Stimulated activated effector memory CD8-positive, alpha-beta T cell treated with anti-CD3 and anti-CD28 coated beads, Interleukin-12 subunit alpha, Interleukin-12 subunit beta, amount 100 ng/mL, for 72 hours (primary cell): ENCODE results near the gene NEK6.

Source experiments
- ATAC-seq: fragments of 150-1000 bp; cut with Tn5 transposase; 2 replicates; pipeline ENCODE4 v1.10.0; 2021
- DNase-seq, 2 donors: peaks; one replicate each; pipeline ENCODE4 v3.0.0; 2021 to 2022; ENCODE audit warnings: low spot score in 2 of 2
- H3K27ac Mint-ChIP-seq: one replicate; pipeline ENCODE4 v1.8.0; 2022; ENCODE audit warnings: mild to moderate bottlenecking, mixed read lengths
- H3K36me3 Mint-ChIP-seq: one replicate; pipeline ENCODE4 v1.8.0; 2022; ENCODE audit warnings: mild to moderate bottlenecking, mixed read lengths
- H3K4me1 Mint-ChIP-seq: one replicate; pipeline ENCODE4 v1.8.0; 2022; ENCODE audit warnings: mixed read lengths
- H3K4me3 Mint-ChIP-seq: one replicate; pipeline ENCODE4 v1.8.0; 2022; ENCODE audit warnings: mild to moderate bottlenecking, mixed read lengths
- H3K9me3 Mint-ChIP-seq: one replicate; pipeline ENCODE4 v1.8.0; 2022; ENCODE audit warnings: mixed read lengths

The NEK6 gene

GRCh38 chr9:124357721-124358361 lies 100.1 kb downstream of the NEK6 start:
- peaks cover 37% of the 10 kb centered on the region for H3K36me3 Mint-ChIP-seq
- H3K4me1 Mint-ChIP-seq = peaks cover 55% of the 10 kb centered on the region
- no peak for ATAC-seq
- H3K27ac Mint-ChIP-seq = peak overlapping the region; percentile 73
- no peak for DNase-seq
- H3K9me3 Mint-ChIP-seq = no peaks in the 10 kb centered on the region
- H3K4me3 Mint-ChIP-seq = no peak overlapping the region

- Mint-ChIP-seq H3K4me3 (no peak overlapping the region), H3K4me1 (peaks cover 62% of the 10 kb centered on the region), H3K9me3 (no peaks in the 10 kb centered on the region), H3K27ac (peak overlapping the region; percentile 73), H3K36me3 (peaks cover 29% of the 10 kb centered on the region)
- ATAC-seq (no peak), DNase-seq (no peak)
Observed at GRCh38 chr9:124358631-124359030, 100.9 kb downstream of the NEK6 start.

- Mint-ChIP-seq H3K4me1 (peaks cover 64% of the 10 kb centered on the region), H3K36me3 (peaks cover 29% of the 10 kb centered on the region), H3K4me3 (no peak overlapping the region), H3K27ac (peak overlapping the region; percentile 87), H3K9me3 (no peaks in the 10 kb centered on the region)
- ATAC-seq (no peak), DNase-seq (no peak)
Observed at GRCh38 chr9:124359426-124359825, 101.7 kb downstream of the NEK6 start.

GRCh38 chr9:124359855-124360678 lies 102.3 kb downstream of the NEK6 start:
- Mint-ChIP-seq H3K4me3 (no peak overlapping the region), H3K27ac (peak overlapping the region; percentile 87), H3K9me3 (no peaks in the 10 kb centered on the region), H3K36me3 (peaks cover 25% of the 10 kb centered on the region), H3K4me1 (peaks cover 64% of the 10 kb centered on the region)
- DNase-seq = no peak
- ATAC-seq = no peak

- H3K4me1 Mint-ChIP-seq = peaks cover 72% of the 10 kb centered on the region
- no peaks in the 10 kb centered on the region for H3K9me3 Mint-ChIP-seq
- peaks cover 28% of the 10 kb centered on the region for H3K36me3 Mint-ChIP-seq
- no peak overlapping the region for H3K4me3 Mint-ChIP-seq
- ATAC-seq (no peak), DNase-seq (no peak)
- no peak overlapping the region for H3K27ac Mint-ChIP-seq
Observed at GRCh38 chr9:124361128-124361527, 103.4 kb downstream of the NEK6 start.

- H3K4me1 Mint-ChIP-seq = peaks cover 66% of the 10 kb centered on the region
- peaks cover 15% of the 10 kb centered on the region for H3K36me3 Mint-ChIP-seq
- no peak overlapping the region for H3K4me3 Mint-ChIP-seq
- no peaks in the 10 kb centered on the region for H3K9me3 Mint-ChIP-seq
- no peak overlapping the region for H3K27ac Mint-ChIP-seq
- DNase-seq (no peak), ATAC-seq (no peak)
Observed at GRCh38 chr9:124363326-124364096, 105.8 kb downstream of the NEK6 start.

GRCh38 chr9:124364141-124364540 lies 106.4 kb downstream of the NEK6 start:
- peaks cover 15% of the 10 kb centered on the region for H3K36me3 Mint-ChIP-seq
- no peak overlapping the region for H3K4me3 Mint-ChIP-seq
- peaks cover 69% of the 10 kb centered on the region for H3K4me1 Mint-ChIP-seq
- DNase-seq = no peak
- no peak for ATAC-seq
- no peak overlapping the region for H3K27ac Mint-ChIP-seq
- no peaks in the 10 kb centered on the region for H3K9me3 Mint-ChIP-seq

GRCh38 chr9:124365036-124365435 lies 107.3 kb downstream of the NEK6 start:
- Mint-ChIP-seq H3K4me3 (no peak overlapping the region), H3K36me3 (peaks cover 15% of the 10 kb centered on the region), H3K4me1 (peaks cover 68% of the 10 kb centered on the region), H3K9me3 (no peaks in the 10 kb centered on the region), H3K27ac (peak overlapping the region; percentile 48)
- DNase-seq = no peak
- no peak for ATAC-seq

- Mint-ChIP-seq H3K9me3 (no peaks in the 10 kb centered on the region), H3K4me3 (no peak overlapping the region), H3K27ac (peak overlapping the region; percentile 69), H3K36me3 (peaks cover 22% of the 10 kb centered on the region), H3K4me1 (peaks cover 58% of the 10 kb centered on the region)
- ATAC-seq (no peak), DNase-seq (no peak)
Observed at GRCh38 chr9:124366476-124367220, 108.9 kb downstream of the NEK6 start.

GRCh38 chr9:124368692-124369091 lies 110.9 kb downstream of the NEK6 start:
- Mint-ChIP-seq H3K4me3 (no peak overlapping the region), H3K9me3 (no peaks in the 10 kb centered on the region), H3K27ac (peak overlapping the region; percentile 27), H3K36me3 (peaks cover 27% of the 10 kb centered on the region), H3K4me1 (peaks cover 59% of the 10 kb centered on the region)
- no peak for DNase-seq
- ATAC-seq = no peak

- Mint-ChIP-seq H3K4me1 (peaks cover 53% of the 10 kb centered on the region), H3K36me3 (peaks cover 20% of the 10 kb centered on the region), H3K4me3 (no peak overlapping the region), H3K27ac (no peak overlapping the region), H3K9me3 (no peaks in the 10 kb centered on the region)
- DNase-seq (peak in 1 of 2 donors; percentile 34), ATAC-seq (no peak)
Observed at GRCh38 chr9:124369231-124369797, 111.6 kb downstream of the NEK6 start.

GRCh38 chr9:124370896-124371582 lies 113.3 kb downstream of the NEK6 start:
- H3K4me1 Mint-ChIP-seq = peaks cover 41% of the 10 kb centered on the region
- DNase-seq (no peak), ATAC-seq (no peak)
- H3K36me3 Mint-ChIP-seq = peaks cover 23% of the 10 kb centered on the region
- no peak overlapping the region for H3K27ac Mint-ChIP-seq
- H3K9me3 Mint-ChIP-seq = no peaks in the 10 kb centered on the region
- no peak overlapping the region for H3K4me3 Mint-ChIP-seq

GRCh38 chr9:124372038-124372437 lies 114.3 kb downstream of the NEK6 start:
- Mint-ChIP-seq H3K9me3 (no peaks in the 10 kb centered on the region), H3K27ac (no peak overlapping the region), H3K4me3 (no peak overlapping the region), H3K36me3 (peaks cover 23% of the 10 kb centered on the region), H3K4me1 (peaks cover 35% of the 10 kb centered on the region)
- no peak for DNase-seq
- ATAC-seq = no peak

GRCh38 chr9:124373386-124373785 lies 115.6 kb downstream of the NEK6 start:
- DNase-seq (no peak), ATAC-seq (no peak)
- Mint-ChIP-seq H3K9me3 (no peaks in the 10 kb centered on the region), H3K4me3 (no peak overlapping the region), H3K4me1 (peaks cover 28% of the 10 kb centered on the region), H3K27ac (no peak overlapping the region), H3K36me3 (peaks cover 23% of the 10 kb centered on the region)
